Neuronal stem cell (in vitro differentiated cells): ENCODE measurements around the gene MECR.
A peak's percentile ranks its signal among the peaks of the same experiment; 100 is the strongest.

ENCODE experiments used
- DNase-seq: peaks from one replicate; pipeline ENCODE4 v3.0.0-alpha.2; 2013; ENCODE audit warnings: low spot score
- H2AFZ ChIP-seq: one replicate; pipeline ENCODE4 v1.6.1; 2013; ENCODE audit warnings: mild to moderate bottlenecking, low read length, inconsistent platforms
- H2AK5ac ChIP-seq: 2 replicates; pipeline ENCODE4 v1.6.1; 2013; ENCODE audit warnings: low read depth, mild to moderate bottlenecking, inconsistent platforms, low read length, moderate library complexity, mixed read lengths
- H2BK120ac ChIP-seq: 2 replicates; pipeline ENCODE4 v1.6.1; 2013; ENCODE audit warnings: low read depth, mild to moderate bottlenecking, inconsistent platforms, low read length, moderate library complexity, mixed read lengths
- H2BK12ac ChIP-seq: one replicate; pipeline ENCODE4 v1.6.1; 2013; ENCODE audit warnings: low read length, inconsistent platforms
- H2BK15ac ChIP-seq: 2 replicates; pipeline ENCODE4 v1.6.1; 2013; ENCODE audit warnings: mild to moderate bottlenecking, low read length, inconsistent platforms, mixed read lengths
- H2BK5ac ChIP-seq: one replicate; pipeline ENCODE4 v1.6.1; 2013; ENCODE audit warnings: inconsistent platforms, mild to moderate bottlenecking, low read length, moderate library complexity
- H3K14ac ChIP-seq: one replicate; pipeline ENCODE4 v1.6.1; 2013; ENCODE audit warnings: low read length, inconsistent platforms
- H3K18ac ChIP-seq: 2 replicates; pipeline ENCODE4 v1.6.1; 2013; ENCODE audit warnings: low read length, inconsistent platforms
- H3K23ac ChIP-seq: 2 replicates; pipeline ENCODE4 v1.6.1; 2013; ENCODE audit warnings: low read depth, mild to moderate bottlenecking, mixed read lengths, low read length, inconsistent platforms; ENCODE audit not compliant: poor library complexity
- H3K27ac ChIP-seq: replicated peaks from 3 replicates; pipeline ENCODE4 v1.5.1; 2013; ENCODE audit warnings: low read length, inconsistent platforms
- H3K27me3 ChIP-seq, 3 experiments: 2 replicates each; pipeline ENCODE4 v1.6.1; 2013; ENCODE audit warnings: low read length in 3 of 3, mild to moderate bottlenecking in 2 of 3, inconsistent platforms in 1 of 3, low read depth in 1 of 3, mixed read lengths in 1 of 3, moderate library complexity in 1 of 3; ENCODE audit not compliant: control insufficient read depth in 3 of 3, insufficient read depth in 3 of 3
- H3K36me3 ChIP-seq, 2 donors: replicated peaks in 1 of 2; 2 replicates each; pipeline ENCODE4 v1.6.1; 2013; ENCODE audit warnings: low read length in 2 of 2; ENCODE audit not compliant: control insufficient read depth in 2 of 2, insufficient read depth in 2 of 2
- H3K4ac ChIP-seq: 2 replicates; pipeline ENCODE4 v1.6.1; 2013; ENCODE audit warnings: inconsistent platforms, mild to moderate bottlenecking, low read length, moderate library complexity
- H3K4me1 ChIP-seq, 2 donors: 1 replicate in 1 of 2; 2 replicates in 1 of 2; pipeline ENCODE4 v1.6.1; 2013; ENCODE audit warnings: low read length in 2 of 2, low read depth in 1 of 2; ENCODE audit not compliant: control insufficient read depth in 2 of 2, insufficient read depth in 1 of 2
- H3K4me2 ChIP-seq: one replicate; pipeline ENCODE4 v1.6.1; 2013; ENCODE audit warnings: mild to moderate bottlenecking, low read length, inconsistent platforms; ENCODE audit not compliant: insufficient read depth, poor library complexity, severe bottlenecking
- H3K4me3 ChIP-seq, 2 donors: 2 replicates each; pipeline ENCODE4 v1.5.1; 2013; ENCODE audit warnings: low read length in 2 of 2, mild to moderate bottlenecking in 2 of 2, inconsistent platforms in 1 of 2, moderate library complexity in 1 of 2
- H3K79me1 ChIP-seq: one replicate; pipeline ENCODE4 v1.6.1; 2013; ENCODE audit warnings: low read depth, mild to moderate bottlenecking, inconsistent platforms, low read length, moderate library complexity
- H3K9ac ChIP-seq: one replicate; pipeline ENCODE4 v1.6.1; 2013; ENCODE audit warnings: mild to moderate bottlenecking, low read depth, low read length, inconsistent platforms; ENCODE audit not compliant: poor library complexity
- H3K9me3 ChIP-seq, 2 donors: replicated peaks in 1 of 2; 2 replicates each; pipeline versions ENCODE3 to v1.6.1; 2013; ENCODE audit warnings: low read length in 2 of 2, mild to moderate bottlenecking in 2 of 2, inconsistent platforms in 1 of 2, low read depth in 1 of 2, mixed read lengths in 1 of 2, moderate library complexity in 1 of 2; ENCODE audit not compliant: control insufficient read depth in 2 of 2, insufficient read depth in 1 of 2
- H4K8ac ChIP-seq: one replicate; pipeline ENCODE4 v1.6.1; 2013; ENCODE audit warnings: low read depth, mild to moderate bottlenecking, inconsistent platforms, low read length, moderate library complexity
- H4K91ac ChIP-seq: one replicate; pipeline ENCODE4 v1.6.1; 2013; ENCODE audit warnings: low read length, low read depth, mild to moderate bottlenecking, inconsistent platforms; ENCODE audit not compliant: poor library complexity
- WGBS, 2 donors: extraction: QIAGEN DNeasy Blood & Tissue Kit; methylation state at CpG; one replicate each; pipeline ENCODE4 v1.1.7; 2013; ENCODE audit warnings: missing lambda C conversion rate in 2 of 2, mixed read lengths in 1 of 2; ENCODE audit not compliant: insufficient read length in 2 of 2, insufficient replicate concordance in 1 of 2; ENCODE audit errors: extremely low coverage in 2 of 2; 5-methylcytosine and 5-hydroxymethylcytosine counted together

The MECR gene

DNA sequence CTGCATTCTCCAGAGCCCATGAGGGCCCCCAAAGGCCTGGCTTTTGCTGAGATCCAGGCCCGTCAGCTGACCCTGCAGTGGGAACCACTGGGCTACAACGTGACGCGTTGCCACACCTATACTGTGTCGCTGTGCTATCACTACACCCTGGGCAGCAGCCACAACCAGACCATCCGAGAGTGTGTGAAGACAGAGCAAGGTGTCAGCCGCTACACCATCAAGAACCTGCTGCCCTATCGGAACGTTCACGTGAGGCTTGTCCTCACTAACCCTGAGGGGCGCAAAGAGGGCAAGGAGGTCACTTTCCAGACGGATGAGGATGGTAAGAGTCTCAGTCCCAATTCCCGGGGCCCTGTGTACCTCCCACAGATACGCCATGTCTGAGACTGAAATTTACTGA lies 44.7 kb upstream of the MECR start:
- Histone ChIP-seq H3K4me3 (no peak overlapping the region), H4K8ac (no peak overlapping the region), H3K36me3 (peaks cover 0 to 3% of the 10 kb centered on the region in 2 donors), H3K27me3 (peaks cover 0 to 3% (median 0%) of the 10 kb centered on the region in 3 experiments), H3K9me3 (peaks cover 0 to 3% of the 10 kb centered on the region in 2 donors), H3K79me1 (no peaks in the 10 kb centered on the region), H2AK5ac (peak overlapping the region; percentile 53), H3K14ac (no peak overlapping the region), H2BK120ac (no peak overlapping the region), H4K91ac (no peak overlapping the region), H3K4ac (no peak overlapping the region), H3K9ac (peak overlapping the region; percentile 53), H3K27ac (no peak overlapping the region), H2BK15ac (no peak overlapping the region), H3K4me2 (no peak overlapping the region), H2AFZ (no peak overlapping the region), H3K4me1 (peaks cover 13 to 18% of the 10 kb centered on the region in 2 donors), H3K23ac (no peak overlapping the region), H3K18ac (peak overlapping the region; percentile 28), H2BK5ac (no peak overlapping the region), H2BK12ac (no peak overlapping the region)
- no peak for DNase-seq
- WGBS, 2 donors = no CpG with 5 or more reads among the region's 14 CpGs

DNA sequence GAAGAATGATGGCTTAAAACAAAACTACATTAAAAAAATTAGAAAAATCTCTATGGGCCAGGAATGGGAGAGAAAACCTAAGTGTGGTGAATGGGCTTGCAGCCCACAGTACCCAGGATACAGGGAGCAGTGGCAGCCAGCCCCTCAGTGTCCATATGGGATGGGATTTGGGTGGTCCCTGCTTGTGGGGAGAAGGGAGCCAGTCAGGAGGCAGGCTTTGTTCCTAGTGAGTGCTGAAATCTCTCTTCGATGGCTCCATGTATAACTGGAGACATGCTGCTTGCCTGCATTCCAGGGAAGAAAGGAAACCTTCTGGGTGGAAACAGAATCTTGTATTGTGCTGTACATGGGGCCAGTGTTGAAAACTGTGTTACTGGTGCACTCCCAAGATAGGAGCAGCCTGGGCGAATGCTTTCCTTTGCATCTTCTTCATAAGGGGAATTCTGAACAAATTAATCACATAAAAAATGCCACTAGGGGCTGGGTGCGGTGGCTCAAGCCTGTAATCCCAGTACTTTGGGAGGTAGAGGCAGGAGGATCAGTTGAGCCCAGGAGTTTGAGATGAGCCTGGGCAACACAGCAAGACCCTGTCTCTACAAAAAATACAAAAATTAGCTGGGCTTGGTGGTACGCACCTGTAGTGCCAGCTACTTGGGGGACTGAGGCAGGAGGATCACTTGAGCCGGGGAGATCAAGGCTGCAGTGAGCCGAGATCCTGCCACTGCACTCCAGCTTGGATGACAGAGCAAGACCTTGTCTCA lies 41.6 kb upstream of the MECR start:
- WGBS, 2 donors = no CpG with 5 or more reads among the region's 6 CpGs
- Histone ChIP-seq H3K27me3 (peaks cover 0 to 5% (median 0%) of the 10 kb centered on the region in 3 experiments), H3K23ac (no peak overlapping the region), H3K4me2 (peak overlapping the region; percentile 60), H3K9me3 (peaks cover 0 to 3% of the 10 kb centered on the region in 2 donors), H2BK12ac (no peak overlapping the region), H3K18ac (peak overlapping the region; percentile 86), H3K36me3 (peaks cover 0 to 3% of the 10 kb centered on the region in 2 donors), H2AFZ (peak overlapping the region; percentile 59), H3K4me1 (peaks cover 13 to 19% of the 10 kb centered on the region in 2 donors), H2BK120ac (no peak overlapping the region), H3K79me1 (no peaks in the 10 kb centered on the region), H3K14ac (no peak overlapping the region), H2AK5ac (no peak overlapping the region), H3K9ac (no peak overlapping the region), H4K91ac (no peak overlapping the region), H2BK15ac (no peak overlapping the region), H3K4ac (no peak overlapping the region), H4K8ac (no peak overlapping the region), H3K4me3 (no peak overlapping the region), H2BK5ac (peak overlapping the region; percentile 78), H3K27ac (peak overlapping the region; percentile 83)
- DNase-seq = no peak

DNA sequence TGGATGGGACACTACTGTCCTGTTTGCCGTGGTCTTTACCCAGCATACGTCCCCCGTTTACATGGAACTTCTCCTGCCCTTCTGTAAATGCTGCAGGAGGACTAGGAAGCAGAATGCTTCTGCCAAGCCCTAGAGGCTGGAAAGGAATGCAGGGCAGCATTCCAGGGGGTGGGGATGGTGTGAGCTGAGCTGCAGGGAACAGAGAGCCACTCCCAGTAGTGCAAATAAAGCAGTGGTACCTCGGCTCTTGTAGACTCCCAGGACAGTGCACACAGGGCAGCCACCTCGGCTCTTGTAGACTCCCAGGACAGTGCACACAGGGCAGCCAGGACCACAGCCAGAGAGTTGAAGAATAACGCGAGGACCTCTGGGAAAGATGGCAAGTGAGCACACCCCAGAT lies 41.0 kb upstream of the MECR start:
- H3K79me1 ChIP-seq = no peaks in the 10 kb centered on the region
- peaks cover 0 to 3% of the 10 kb centered on the region in 2 donors for H3K9me3 ChIP-seq
- DNase-seq = peak; percentile 65
- peak overlapping the region; percentile 21 for H2AFZ ChIP-seq
- no peak overlapping the region for H2BK12ac ChIP-seq
- no CpG with 5 or more reads among the region's 7 CpGs for whole genome bisulfite sequencing, 2 donors
- H3K27ac ChIP-seq = peak overlapping the region; percentile 83
- H3K18ac ChIP-seq = peak overlapping the region; percentile 86
- peaks cover 0 to 5% (median 0%) of the 10 kb centered on the region in 3 experiments for H3K27me3 ChIP-seq
- H4K91ac ChIP-seq = no peak overlapping the region
- no peak overlapping the region for H3K4ac ChIP-seq
- no peak overlapping the region for H3K14ac ChIP-seq
- peak overlapping the region; percentile 60 for H3K4me2 ChIP-seq
- H2BK5ac ChIP-seq = peak overlapping the region; percentile 78
- H3K23ac ChIP-seq = no peak overlapping the region
- no peak overlapping the region for H3K9ac ChIP-seq
- no peak overlapping the region for H2BK15ac ChIP-seq
- peaks cover 0 to 3% of the 10 kb centered on the region in 2 donors for H3K36me3 ChIP-seq
- H3K4me1 ChIP-seq = peaks cover 13 to 19% of the 10 kb centered on the region in 2 donors
- no peak overlapping the region for H2BK120ac ChIP-seq
- H4K8ac ChIP-seq = no peak overlapping the region
- H2AK5ac ChIP-seq = no peak overlapping the region
- no peak overlapping the region for H3K4me3 ChIP-seq

DNA sequence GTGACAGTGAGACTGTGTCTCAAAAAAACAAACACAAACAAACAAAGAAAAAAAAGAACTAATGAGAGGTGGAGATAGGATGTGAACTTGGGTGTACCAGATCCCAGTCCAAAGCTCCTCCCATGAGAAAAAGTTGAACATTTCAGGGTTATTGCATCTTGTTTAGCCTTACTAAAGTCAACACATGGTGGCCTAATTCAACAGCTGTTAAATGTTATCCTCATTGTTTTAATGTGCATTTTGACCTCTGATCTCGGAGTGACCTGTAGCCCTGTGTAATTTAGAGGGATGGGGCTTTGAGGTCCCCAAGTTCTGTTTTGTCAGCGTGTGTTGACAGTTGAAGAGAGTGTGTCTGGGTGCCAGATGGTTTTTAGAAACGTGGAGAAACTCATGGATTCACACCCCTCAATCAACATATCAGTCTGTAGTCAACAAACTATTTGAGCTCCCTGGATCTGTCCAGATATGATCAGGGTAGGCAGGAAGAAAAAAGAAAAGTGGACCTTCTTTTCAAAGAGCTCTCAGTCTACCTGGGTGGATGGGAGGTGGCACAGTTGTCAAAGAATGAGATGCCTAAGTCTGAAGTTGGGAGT lies 40.3 kb upstream of the MECR start:
- Histone ChIP-seq H3K4me2 (no peak overlapping the region), H2BK12ac (no peak overlapping the region), H3K14ac (no peak overlapping the region), H3K27me3 (peaks cover 0 to 5% (median 0%) of the 10 kb centered on the region in 3 experiments), H3K23ac (no peak overlapping the region), H3K36me3 (peaks cover 0 to 3% of the 10 kb centered on the region in 2 donors), H3K79me1 (no peaks in the 10 kb centered on the region), H3K18ac (no peak overlapping the region), H2AK5ac (no peak overlapping the region), H3K9me3 (peaks cover 0 to 3% of the 10 kb centered on the region in 2 donors), H3K27ac (peak overlapping the region; percentile 83), H4K8ac (no peak overlapping the region), H2BK5ac (no peak overlapping the region), H2BK15ac (no peak overlapping the region), H3K4me1 (peaks cover 13 to 19% of the 10 kb centered on the region in 2 donors), H3K4ac (no peak overlapping the region), H2BK120ac (no peak overlapping the region), H2AFZ (no peak overlapping the region), H4K91ac (no peak overlapping the region), H3K4me3 (no peak overlapping the region), H3K9ac (no peak overlapping the region)
- no CpG with 5 or more reads among the region's 3 CpGs for WGBS, 2 donors
- DNase-seq = no peak
